ACC112 (cell line): ENCODE data around the gene STK10.
"Not testable (repeated sequence)": the region's sequence is repeated elsewhere in the genome, so short reads cannot be mapped to it uniquely, and the experiment has no call there.

Experiments
- H2AFZ ChIP-seq: fragments of 200-600 bp; sonication (generic); one replicate; pipeline ENCODE4 v1.6.0; 2017; ENCODE audit warnings: antibody characterized with exemption, low read length; ENCODE audit not compliant: unreplicated experiment
- H3K27ac ChIP-seq: fragments of 200-600 bp; sonication (generic); 2 replicates; pipeline ENCODE4 v1.5.1; 2014; ENCODE audit warnings: low read depth, mild to moderate bottlenecking, antibody characterized with exemption, low read length, moderate library complexity
- H3K27me3 ChIP-seq: fragments of 200-600 bp; sonication (generic); 2 replicates; pipeline ENCODE4 v1.6.1; 2014; ENCODE audit warnings: mild to moderate bottlenecking, antibody characterized with exemption, low read length, moderate library complexity, mixed read lengths; ENCODE audit not compliant: insufficient read depth
- H3K36me3 ChIP-seq: fragments of 200-600 bp; sonication (generic); 2 replicates; pipeline ENCODE4 v1.6.1; 2016; ENCODE audit warnings: mild to moderate bottlenecking, antibody characterized with exemption, low read length, moderate library complexity, mixed read lengths; ENCODE audit not compliant: insufficient read depth
- H3K4me1 ChIP-seq: fragments of 200-600 bp; sonication (generic); one replicate; pipeline ENCODE4 v1.6.1; 2016; ENCODE audit warnings: low read length, mixed read lengths; ENCODE audit not compliant: insufficient read depth, unreplicated experiment, control insufficient read depth
- H3K4me3 ChIP-seq: fragments of 200-600 bp; sonication (generic); 2 replicates; pipeline ENCODE4 v1.5.1; 2014; ENCODE audit warnings: mild to moderate bottlenecking, low read depth, low read length
- H3K79me2 ChIP-seq: fragments of 200-600 bp; sonication (generic); one replicate; pipeline ENCODE4 v1.6.0; 2016; ENCODE audit warnings: low read length; ENCODE audit not compliant: control insufficient read depth, unreplicated experiment, insufficient read depth

The STK10 gene

DNA sequence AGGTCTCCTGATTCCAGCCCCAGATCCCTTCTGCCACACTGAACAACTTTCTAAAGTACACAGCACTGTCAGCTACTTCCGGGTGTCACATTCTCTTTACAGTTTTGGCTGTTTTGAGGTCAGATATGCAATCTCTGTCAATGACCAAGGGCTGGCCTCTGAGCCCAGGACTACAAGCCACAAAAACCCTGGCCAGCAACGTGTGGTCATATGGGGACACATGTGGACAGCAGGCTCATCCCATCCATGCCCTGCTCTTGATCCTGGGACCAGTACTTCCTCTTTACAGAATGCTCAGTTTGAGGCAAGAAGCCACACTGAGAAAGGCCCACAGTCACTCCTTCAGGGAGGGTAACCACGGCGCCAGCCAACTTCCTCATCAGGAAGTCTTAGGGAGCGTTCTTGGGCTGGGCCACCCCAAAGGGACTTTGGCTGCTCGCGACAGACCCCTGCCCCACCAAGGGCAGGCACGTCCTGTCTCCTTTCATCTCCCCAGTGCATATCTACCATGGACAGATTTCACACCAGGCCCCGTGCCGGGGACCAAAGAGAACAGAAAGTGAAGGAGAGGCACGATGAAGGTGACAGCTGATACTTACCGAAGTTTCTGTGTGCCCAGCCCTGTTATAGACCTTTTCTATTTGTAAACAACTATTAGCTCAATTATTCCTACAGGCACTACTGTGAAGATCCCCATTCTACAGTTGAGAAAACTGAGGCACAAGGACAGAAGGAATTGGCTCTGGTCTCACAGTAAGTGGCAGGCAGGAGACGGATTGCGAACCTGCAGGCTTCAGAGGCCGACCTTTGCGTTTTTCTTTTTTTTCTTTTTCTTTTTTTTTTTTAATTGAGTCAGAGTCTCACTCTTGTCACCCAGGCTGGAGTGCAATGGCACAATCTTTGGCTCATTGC, 37.3 kb downstream of the STK10 start:
- no peak overlapping the region for H2AFZ ChIP-seq
- no peak overlapping the region for H3K27ac ChIP-seq
- H3K79me2 ChIP-seq = no peaks in the 10 kb centered on the region
- H3K27me3 ChIP-seq = no peaks in the 10 kb centered on the region
- peaks cover 5% of the 10 kb centered on the region; the same call in 1 of the 2 replicates for H3K36me3 ChIP-seq
- H3K4me1 ChIP-seq = no peaks in the 10 kb centered on the region
- no peak overlapping the region for H3K4me3 ChIP-seq

DNA sequence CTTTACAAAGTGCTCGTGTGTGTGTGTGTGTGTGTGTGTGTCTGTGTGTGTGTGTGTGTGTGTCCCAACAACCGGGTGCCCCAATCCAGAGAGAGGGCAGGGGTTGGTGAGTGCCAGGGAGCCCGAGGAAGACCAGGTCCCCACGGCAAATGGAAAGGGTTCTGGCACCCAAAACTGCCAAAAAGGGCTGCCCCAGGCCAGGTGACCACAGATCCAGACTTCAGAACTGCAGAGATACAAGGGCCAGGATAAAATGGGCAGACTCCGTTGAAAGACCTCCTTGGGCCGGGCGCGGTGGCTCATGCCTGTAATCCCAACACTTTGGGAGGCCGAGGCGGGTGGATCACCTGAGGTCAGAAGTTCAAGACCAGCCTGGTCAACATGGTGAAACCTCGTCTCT, 38.5 kb downstream of the STK10 start:
- not testable (repeated sequence) for H3K36me3 ChIP-seq, H2AFZ ChIP-seq, H3K4me1 ChIP-seq, H3K27ac ChIP-seq, H3K27me3 ChIP-seq, H3K4me3 ChIP-seq, H3K79me2 ChIP-seq

DNA sequence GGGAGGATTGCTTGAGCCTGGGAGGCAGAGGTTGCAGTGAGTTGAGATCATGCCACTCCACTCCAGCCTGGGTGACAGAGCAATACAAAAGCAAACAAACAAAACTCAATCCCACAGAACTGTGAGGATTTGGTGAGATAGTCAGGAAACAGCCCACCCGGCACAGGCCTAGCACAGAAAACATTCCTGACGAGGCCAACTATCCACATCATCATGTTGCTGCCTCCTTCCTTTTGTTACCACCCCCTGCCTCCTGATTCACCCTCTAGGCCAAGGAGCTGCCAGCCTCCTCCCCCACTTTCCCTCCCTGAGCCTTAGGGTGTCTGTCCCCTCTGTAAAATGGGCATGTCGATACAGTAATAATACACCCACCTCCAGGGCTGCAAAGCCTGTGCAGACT, 39.0 kb downstream of the STK10 start:
- no peaks in the 10 kb centered on the region for H3K4me1 ChIP-seq
- H3K4me3 ChIP-seq = no peak overlapping the region
- H3K27me3 ChIP-seq = no peaks in the 10 kb centered on the region
- H3K79me2 ChIP-seq = peaks cover 7% of the 10 kb centered on the region
- H2AFZ ChIP-seq = no peak overlapping the region
- peak overlapping the region; percentile 39 for H3K27ac ChIP-seq
- no peaks in the 10 kb centered on the region for H3K36me3 ChIP-seq

DNA sequence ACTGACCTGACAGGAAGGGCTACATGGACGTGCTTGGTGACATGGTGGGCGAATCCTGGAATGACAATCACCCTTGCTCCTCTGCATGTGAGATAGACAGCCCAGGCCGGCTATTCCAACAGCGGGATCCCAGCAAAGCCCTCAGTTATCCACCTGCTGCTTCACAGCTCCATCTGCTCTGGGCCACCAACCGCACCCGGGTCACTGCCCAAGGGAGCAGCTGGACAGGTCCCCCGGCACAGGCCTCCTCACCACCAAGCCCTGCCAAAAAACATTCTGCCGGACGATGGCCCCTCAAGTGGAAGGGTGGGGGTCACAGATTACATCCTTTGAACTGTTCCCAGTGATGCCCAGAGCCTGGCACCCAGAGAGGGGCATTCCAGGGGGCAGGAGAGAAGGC, 39.6 kb downstream of the STK10 start:
- Histone ChIP-seq H3K27me3 (no peaks in the 10 kb centered on the region), H3K4me1 (no peaks in the 10 kb centered on the region), H3K36me3 (no peaks in the 10 kb centered on the region), H3K79me2 (peaks cover 14% of the 10 kb centered on the region), H3K27ac (no peak overlapping the region; the same call in 1 of the 2 replicates), H3K4me3 (no peak overlapping the region), H2AFZ (no peak overlapping the region)

DNA sequence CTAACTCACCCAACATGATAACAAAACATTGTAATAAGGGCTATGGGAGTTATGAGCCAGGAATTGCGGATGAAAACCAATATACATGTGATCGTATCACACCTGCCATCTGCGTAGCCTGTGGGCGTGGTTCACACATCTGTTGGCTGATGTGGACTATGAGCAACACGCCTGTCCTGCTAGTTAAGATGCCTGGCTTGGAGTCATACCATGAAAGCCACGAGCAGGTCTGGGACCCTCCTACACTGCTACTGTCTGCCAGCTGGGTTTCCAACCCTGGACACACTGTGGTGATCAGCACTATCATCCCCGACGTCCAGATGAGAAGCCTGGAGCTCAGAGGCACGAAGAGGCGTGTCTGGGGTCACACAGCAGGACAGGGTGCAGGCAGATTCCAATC, 40.2 kb downstream of the STK10 start:
- Histone ChIP-seq H3K4me1 (no peaks in the 10 kb centered on the region), H3K36me3 (no peaks in the 10 kb centered on the region), H3K79me2 (peaks cover 17% of the 10 kb centered on the region), H3K27ac (no peak overlapping the region), H3K4me3 (no peak overlapping the region), H3K27me3 (no peaks in the 10 kb centered on the region), H2AFZ (no peak overlapping the region)

DNA sequence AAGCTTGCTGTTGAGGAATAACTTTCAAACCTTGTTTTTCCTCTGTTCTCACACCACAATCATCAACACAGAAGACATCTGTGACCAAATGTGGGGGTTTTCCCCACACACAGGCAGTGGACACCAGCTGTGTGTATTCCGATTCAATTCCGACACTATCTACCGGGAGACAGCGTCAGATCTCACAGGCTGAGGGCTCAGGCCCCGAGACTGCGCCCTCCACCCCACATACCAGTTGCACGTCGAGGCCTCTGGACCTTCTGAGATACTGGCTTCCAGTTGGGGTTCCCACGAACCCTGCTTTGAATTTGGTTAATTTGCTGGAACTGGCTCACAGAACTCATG, 41.3 kb downstream of the STK10 start:
- H3K27ac ChIP-seq = no peak overlapping the region
- peaks cover 20% of the 10 kb centered on the region for H3K79me2 ChIP-seq
- no peaks in the 10 kb centered on the region for H3K4me1 ChIP-seq
- H2AFZ ChIP-seq = no peak overlapping the region
- H3K27me3 ChIP-seq = no peaks in the 10 kb centered on the region
- no peak overlapping the region for H3K4me3 ChIP-seq
- no peaks in the 10 kb centered on the region for H3K36me3 ChIP-seq

DNA sequence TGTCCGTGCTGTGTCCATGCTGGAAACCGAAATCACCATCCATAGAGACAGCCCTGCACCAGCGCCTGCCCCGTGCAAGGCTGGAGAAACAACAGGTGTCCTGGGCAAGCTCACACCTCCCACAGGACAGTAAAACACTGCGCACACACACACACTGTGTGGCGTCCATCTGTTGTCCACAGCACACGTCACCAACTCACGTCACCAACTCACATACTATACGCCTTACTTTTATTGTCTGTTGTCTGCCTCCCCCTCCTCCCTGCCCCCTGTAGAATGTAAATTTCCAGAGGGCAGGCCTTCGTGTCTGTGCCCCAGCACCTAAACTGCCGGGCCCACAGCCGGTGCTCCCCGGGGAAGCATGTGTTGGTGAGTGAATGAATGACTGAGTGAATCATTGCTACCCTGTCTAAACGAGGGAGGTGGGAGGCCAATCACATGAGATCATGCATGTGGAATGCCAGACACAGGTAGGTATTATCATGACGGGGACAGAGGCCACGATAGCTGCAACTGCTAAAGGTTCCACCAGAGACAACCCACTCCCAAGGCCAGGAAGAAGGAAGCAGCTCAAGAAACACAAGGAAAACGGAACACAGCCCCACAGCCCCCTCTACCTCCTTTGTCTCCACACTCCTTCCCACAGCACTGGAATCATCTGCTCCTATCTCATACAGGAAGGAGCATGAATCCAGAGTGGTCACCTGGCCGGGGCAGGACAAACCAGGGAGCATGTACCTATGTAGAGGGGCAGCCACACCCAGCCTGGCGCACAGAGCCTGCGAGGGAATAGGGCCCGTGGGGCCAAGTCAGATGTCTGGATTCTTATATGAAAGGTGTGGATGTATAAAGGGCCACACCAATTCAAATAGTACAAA, 41.9 kb downstream of the STK10 start:
- H3K4me1 ChIP-seq = no peaks in the 10 kb centered on the region
- no peak overlapping the region for H3K4me3 ChIP-seq
- H3K27ac ChIP-seq = no peak overlapping the region
- no peak overlapping the region for H2AFZ ChIP-seq
- peaks cover 20% of the 10 kb centered on the region for H3K79me2 ChIP-seq
- H3K27me3 ChIP-seq = no peaks in the 10 kb centered on the region
- H3K36me3 ChIP-seq = no peaks in the 10 kb centered on the region

DNA sequence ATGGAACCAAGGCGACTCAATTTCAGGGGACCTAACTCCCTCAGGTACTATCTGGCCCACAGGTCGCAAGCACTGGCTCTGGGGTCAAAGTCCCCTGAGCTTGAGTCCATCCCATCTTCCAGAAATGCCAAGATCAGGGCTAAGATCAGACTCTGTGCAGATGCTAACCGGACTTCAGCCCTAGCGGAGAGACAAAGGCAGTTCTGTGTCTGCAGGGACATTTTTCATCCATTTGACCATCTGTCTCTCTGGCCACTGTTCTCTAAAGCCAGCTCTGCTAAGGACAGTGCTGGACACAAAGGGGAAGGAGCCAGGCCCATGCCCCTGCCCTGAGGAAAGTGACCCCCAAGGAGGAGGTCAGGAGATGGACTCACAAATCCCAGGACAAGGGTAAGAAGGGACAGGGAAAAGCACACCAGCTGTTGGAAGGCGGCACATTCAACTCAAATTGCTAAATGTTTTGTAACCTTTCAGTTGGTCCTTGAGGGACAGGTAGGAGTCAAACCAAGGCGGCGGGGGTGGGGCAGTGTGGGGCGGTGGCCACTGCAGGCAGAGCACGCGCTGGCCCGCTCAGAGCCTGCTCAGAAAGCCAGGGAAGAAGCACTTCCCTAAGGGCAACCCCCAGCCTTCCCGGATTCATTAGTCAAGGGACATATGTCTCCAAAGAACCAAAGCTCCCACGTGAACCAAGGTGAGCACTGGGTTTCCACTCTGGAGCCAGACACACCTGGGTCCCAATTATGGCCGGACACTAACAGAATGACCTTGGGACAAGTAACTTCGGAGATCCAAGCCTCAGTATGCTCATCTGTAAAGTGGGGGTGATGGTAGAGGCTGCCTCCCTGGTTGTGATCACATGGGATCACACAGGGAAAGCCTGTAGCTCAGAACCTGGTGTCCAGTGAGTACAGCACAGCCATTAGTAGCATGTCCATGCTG, 42.8 kb downstream of the STK10 start:
- no peaks in the 10 kb centered on the region for H3K4me1 ChIP-seq

DNA sequence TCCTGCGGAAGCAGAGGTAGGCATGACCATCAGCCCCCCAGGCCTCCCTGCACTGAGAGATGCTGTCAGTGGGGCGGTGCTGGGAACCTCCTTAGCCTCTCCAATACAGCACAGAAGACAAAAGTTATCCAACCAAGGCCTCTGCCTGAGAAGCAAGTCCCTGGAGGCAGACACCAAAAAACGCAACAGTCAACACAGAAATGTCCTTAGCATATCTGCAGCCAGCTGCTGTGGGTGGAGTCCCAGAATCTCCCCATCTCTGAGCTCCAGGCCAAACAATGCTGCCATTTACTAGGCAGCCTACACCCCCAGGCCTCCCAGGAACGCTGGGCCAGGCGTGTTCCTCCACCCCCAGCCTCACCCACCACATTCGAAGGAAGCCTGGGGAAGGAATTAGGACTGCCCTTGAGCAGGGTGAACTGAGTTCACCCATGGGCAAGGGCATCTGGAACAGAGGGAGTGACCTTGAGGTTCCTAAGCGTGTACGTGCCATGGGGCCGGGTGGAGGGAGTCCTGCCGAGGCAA, 43.7 kb downstream of the STK10 start:
- Histone ChIP-seq H3K27me3 (no peaks in the 10 kb centered on the region), H3K36me3 (no peaks in the 10 kb centered on the region), H3K27ac (no peak overlapping the region), H3K4me1 (peaks cover 3% of the 10 kb centered on the region), H3K4me3 (no peak overlapping the region), H2AFZ (no peak overlapping the region), H3K79me2 (peaks cover 20% of the 10 kb centered on the region)

More for the DNA sequence above, 42.8 kb downstream of the STK10 start:
- Histone ChIP-seq H3K79me2 (peaks cover 20% of the 10 kb centered on the region), H2AFZ (no peak overlapping the region), H3K27ac (no peak overlapping the region), H3K36me3 (no peaks in the 10 kb centered on the region), H3K27me3 (no peaks in the 10 kb centered on the region), H3K4me3 (no peak overlapping the region)

DNA sequence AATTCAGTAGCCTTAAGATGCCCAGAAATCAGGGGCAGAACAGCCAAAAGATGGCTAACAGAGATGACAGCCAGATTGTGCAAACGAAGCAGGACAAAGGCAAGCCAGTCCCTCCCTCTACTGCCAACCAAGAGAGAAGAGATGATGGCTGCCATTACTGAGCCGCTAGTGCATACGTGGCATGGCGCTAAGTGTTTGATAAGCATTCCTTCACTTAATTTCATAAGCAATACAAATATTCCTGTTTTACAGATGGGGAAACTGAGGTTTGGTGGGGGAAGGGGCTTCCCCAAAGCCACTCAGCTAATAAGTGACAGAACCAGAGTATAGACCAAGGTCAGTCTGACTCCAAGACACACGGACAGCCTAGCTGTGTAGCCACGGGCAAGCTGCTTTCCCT, 44.1 kb downstream of the STK10 start:
- no peaks in the 10 kb centered on the region for H3K27me3 ChIP-seq
- peaks cover 3% of the 10 kb centered on the region for H3K4me1 ChIP-seq
- H3K79me2 ChIP-seq = peaks cover 20% of the 10 kb centered on the region
- no peaks in the 10 kb centered on the region for H3K36me3 ChIP-seq
- H2AFZ ChIP-seq = no peak overlapping the region
- H3K4me3 ChIP-seq = no peak overlapping the region
- H3K27ac ChIP-seq = no peak overlapping the region
